HG03196 (cell line): Measurements from ENCODE around the gene CYP2U1.

ENCODE experiments used
- ATAC-seq: cut with Tn5 transposase; IDR thresholded peaks from one replicate; pipeline ENCODE4 v1.9.1; 2021; ENCODE audit not compliant: unreplicated experiment

The CYP2U1 gene

DNA sequence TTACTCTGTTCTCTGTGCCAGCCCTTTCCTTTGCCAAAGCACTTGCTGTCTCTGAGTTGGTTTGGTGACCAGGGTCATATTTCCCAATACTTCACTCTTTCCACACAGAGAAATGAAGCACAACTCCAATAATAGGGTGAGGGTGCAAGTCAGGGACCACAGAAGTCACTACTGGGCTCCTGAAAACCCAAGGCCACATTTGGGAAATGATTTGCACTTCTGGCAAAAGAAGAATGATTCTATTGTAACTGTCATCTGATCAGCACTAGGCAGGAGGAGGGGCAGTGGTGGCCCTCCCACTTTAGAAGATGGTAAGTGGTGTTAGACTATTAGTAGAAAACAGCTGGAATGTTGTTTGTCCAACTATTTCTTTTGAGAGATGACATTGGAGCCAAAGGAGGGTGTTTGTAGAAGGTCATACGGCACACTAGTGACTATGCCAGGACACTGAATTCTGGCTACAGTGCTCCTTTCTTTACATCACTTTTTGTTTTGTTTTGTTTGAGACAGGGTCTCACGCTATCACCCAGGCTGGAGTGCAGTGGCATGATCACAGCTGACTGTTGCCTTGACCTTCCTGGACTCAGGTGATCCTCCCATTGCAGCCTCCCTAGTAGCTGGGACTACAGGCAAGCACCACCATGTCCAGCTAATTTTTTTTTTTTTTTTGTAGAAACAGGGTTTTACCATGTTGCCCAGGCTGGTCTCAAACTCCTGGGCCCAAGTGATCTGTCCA is 47.5 kb downstream of the CYP2U1 start:
- ATAC-seq: no peak

DNA sequence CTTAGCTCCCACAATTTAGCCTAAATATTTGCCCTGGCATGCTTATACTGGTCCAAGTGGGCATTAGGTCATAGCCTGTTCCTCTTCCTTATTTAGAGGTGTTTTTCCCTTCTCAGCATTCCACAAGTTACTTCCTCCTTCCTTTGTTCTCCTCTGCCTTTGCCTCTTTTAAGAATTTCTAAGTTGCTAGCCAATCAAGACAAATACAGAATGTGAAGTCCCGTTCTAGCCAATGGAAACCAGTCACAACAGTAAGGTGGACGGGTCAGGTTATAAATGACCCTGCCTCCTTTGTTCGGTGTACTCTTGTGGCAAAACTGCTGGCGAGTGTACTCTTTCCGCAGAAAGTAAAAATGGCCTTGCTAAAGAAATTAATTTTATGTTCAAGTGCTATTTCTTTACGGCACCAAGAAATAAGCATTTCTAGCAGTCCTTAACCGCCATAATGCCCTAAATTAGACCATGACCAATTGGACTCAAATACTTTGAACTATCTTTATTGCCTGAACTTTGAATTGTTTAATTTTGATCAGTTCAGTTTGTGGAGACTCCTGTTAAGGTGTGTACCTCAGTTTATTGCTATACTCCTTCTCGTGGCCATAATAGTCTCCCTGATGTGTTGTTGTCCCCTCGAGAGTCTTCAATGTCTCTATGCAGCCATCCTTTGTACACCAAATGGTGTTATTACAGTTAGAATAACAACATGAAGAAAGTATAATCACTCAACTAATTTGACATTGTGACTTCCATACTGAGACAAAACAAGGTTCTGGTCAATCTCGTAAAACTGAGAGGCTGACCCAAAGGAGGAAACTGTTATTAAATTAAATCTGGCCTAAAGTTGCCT is 56.8 kb downstream of the CYP2U1 start:
- ATAC-seq: no peak

DNA sequence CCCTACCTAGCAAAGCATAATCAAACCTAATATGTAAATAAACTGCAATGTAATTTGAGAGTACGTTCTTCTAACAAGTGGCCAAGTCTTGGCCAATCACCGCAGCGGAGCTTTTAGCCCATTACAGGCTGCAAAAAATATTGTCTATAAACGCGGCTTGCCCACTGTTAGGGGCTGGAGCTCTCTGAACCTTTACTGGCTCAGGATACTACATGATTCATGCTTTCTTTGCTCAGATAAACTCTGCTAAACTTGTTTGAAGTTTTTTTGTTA is 57.4 kb downstream of the CYP2U1 start:
- no peak for ATAC-seq

DNA sequence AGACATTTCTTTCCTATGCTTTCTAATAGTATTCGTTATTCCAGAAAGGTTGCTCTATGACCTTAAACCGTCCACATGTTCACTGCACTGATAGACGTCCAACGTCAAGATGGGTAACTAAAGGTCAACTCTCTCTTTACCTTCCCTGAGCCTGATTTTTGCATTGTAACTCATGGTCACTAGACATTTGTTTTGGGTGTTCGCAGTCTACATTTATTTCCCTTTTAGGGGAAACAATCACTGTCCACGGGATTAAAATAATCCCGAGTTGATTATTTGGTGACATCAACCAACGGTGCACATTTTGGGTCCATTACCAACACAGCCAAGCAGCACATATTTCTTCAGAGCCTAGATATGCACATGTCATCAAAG is 57.8 kb downstream of the CYP2U1 start:
- peak; percentile 9 for ATAC-seq

DNA sequence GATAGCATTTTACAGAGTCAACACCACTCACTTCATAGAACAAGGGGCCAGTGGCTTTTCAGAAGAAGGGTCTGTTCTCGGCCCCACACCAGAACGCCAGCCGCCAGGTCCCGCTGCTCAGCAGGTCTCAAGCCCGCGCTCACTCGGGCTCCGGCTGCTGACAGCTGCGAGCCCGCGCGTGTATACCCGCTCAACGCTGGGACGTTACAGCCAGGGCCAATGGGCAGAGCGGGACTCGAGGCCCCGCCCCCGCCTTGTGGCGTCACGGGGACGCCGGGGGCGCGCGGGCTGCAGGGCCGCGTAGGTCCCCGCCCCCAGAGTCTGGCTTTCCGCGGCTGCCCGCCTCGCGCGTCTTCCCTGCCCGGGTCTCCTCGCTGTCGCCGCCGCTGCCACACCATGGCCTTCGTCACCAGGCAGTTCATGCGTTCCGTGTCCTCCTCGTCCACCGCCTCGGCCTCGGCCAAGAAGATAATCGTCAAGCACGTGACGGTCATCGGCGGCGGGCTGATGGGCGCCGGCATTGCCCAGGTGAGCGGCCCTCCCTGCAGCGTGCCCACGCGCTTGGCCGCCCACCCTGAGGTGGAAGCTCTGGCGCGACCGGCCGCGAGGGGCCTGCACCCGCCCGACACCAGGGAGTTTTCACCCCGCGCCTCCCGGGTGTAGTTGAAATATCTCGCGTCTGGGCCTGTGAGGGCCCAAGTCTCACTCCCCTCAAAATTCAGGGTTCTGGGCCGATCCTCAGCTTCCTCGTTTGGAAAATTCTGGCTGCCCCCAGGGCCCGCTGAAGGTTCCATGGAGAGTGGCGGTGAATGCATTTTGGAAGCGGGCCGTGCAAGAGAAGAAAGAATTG is 58.4 kb downstream of the CYP2U1 start, which contains the start of gene HADH:
Gene HADH, plus strand, starts transcription at position 353 of the 850 bp plus-strand sequence. Its CDS starts 44 bp downstream, at position 397.
- ATAC-seq: peak; percentile 97

DNA sequence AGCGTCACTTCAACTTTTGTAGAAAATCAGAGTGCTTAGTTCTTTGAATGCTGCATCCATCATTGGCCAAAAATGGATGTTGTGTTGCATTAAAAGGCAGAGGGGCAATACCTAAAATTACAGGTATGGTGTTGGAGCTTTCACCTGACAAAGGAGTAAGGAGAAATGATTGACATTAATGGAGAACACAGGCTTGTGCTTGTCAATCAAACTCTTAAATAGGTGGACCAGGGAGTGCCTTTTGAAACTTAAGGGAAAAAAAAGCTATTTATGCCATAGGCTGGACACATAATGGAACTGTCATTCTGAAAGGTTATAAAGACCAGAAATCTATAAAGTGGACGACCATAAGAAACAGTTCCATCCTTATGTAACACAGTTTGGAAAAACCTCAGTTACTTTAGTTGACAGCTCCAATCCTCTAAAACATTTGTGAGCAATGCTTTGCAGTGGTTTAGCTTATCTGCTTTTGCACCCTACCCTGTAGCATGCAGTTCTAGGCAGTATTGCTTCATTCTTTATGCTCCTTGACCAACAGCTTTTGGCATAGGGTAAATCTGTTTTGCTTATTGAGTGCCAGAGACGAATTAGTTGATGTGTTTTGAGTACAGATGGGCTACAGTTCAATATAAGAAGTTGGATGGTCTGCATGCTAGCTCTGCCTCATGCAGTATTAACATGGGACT is 60.7 kb downstream of the CYP2U1 start:
- ATAC-seq: no peak

DNA sequence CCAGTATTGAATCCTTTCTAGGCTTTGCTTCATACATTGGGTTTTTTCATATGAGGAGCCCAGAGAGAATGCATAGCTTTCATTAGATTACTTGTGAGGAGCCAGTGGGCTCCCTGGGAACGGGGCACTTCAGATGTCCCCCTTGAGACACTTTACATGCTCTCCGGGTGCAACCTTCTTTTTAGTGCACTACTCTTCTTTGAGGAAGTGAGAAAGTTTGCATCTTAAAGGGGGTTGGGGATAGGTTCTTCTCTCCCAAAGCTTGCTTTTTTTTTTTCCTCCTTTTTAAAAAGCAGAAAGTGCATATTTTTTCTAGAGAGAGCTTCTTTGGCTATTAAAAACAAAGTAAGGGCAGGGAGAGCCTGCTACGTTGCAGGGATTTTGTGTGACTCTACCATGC is 62.6 kb downstream of the CYP2U1 start:
- peak; percentile 30 for ATAC-seq

DNA sequence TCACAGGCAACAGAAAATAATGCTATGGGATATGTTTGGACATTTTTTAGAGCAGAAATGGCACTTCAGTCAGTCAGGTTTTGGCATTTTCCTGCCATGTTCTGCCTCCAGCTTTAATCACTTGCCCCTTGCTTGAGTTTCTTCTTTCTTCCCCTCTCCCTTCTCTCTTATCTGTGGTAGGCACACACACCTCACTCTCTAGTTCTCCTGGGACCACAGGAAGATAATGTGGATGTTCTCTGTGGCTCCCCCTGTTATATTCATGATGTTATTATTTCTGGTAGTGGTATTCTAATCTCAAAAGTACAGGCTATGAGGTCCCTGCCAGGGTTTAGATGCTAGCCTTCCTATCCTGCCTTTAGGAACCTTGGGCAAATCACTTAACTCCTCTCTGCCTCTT is 63.5 kb downstream of the CYP2U1 start:
- no peak for ATAC-seq

DNA sequence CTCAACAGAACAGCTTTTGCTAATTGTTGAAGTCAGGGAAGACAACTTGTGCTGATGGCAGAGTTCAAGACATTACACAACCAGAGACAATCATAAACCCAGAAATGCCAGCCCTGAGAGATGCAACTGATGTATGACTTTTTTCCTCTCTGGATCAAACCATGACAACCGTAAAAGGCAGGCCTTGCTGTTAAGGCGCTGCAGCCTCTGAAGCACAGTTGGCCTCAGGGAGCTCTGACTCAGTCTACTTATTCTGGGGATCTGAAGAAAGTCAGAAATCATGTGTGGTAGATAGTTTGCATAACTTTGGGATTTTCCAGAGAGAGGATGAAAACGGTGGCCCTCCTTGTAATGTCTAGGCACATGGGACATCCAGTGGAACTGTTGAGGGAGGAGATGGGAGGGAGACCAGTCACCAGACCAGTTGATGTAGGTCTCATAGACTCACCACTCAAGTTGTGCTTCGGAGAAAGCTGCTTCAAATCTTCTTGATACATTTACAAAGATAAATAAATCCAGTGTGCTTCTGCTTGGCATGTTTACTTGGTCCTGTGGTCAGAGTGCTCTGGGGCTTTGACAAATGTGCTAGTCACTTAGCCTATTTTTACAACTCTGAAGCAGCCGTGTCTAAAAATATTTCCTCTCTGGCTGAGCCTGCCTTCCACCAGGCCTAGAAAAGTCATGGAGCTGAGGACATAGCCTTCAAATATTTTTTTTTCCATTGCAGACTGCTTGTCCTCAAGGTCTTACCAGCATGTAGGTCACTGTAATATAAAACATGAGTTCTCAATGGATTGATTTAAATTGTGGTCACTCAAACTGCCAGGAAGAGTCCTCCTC is 65.8 kb downstream of the CYP2U1 start:
- ATAC-seq: no peak

DNA sequence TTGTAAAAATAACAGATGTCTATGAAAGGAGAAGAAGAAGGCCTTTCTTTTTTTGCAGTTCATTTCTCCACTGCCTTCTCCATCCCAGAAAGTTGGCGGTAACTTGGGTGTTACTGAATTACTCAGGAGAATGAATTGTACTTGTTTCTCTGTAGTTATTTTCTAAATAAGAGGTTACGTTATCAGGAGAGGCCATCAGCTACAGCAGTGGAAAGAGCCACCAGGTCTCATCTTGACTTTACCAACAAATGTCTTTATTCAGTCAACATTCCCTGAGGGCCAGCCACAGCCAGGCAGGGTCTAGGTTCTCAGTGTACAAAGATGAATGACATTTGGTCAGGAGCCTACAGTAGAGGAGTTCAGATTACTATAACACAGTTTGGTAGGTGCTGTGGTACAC is 66.4 kb downstream of the CYP2U1 start:
- ATAC-seq: no peak

DNA sequence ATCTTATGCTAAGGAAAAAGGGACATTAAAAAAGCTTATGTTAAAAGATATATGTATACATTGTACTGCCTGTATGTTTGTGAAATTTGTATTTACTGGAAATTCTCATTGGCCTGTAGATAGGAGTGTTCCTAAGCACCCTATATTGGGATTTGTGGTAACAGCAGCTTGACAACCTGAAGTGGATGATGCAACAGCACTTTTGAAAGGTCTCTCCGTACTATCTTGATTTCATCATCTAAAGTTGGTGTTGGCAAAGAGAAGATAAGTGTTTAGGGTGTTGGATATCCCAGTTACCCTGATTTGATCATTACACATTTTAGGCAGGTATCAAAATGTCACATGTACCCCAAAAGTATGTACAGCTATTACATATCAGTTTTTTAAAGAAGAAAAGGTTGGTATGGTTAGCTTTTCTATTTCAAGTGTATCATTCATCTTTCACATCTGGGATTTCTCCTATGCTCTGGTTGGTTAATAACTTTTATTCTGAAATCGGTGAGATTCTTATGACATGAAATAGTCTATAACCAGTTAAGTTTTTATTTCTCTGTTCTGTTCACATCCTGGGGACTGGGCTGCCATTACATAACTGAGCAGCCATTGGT is 68.7 kb downstream of the CYP2U1 start:
- no peak for ATAC-seq

DNA sequence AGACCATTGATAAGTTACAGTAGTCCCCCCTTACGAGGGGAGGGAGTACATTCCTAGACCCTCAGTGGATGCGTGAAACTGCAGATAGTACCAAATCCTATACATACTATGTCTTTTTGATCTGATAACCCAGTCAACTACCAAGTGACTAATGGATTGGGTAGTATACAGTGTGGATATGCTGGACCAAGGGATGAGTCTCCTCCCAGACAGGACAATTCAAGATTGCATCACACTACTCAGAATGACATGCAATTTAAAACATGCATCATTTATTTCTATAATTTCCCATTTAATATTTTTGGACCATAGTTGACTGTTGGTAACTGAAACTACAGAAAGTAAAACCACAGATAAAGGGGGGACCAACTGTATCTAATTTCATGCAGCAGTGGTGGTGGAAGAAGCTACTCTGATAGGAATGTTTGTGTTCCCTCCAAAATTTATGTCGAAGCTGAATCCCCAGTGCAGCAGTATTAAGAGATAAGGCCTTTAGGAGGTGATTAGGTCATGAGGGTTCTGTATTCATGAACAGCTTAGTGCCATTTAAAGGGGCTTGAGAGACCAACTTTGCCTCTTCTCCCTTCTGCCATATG is 70.3 kb downstream of the CYP2U1 start:
- ATAC-seq: no peak
